ENCODE measurements around the gene PRSS23.

Gene PRSS23

DNA sequence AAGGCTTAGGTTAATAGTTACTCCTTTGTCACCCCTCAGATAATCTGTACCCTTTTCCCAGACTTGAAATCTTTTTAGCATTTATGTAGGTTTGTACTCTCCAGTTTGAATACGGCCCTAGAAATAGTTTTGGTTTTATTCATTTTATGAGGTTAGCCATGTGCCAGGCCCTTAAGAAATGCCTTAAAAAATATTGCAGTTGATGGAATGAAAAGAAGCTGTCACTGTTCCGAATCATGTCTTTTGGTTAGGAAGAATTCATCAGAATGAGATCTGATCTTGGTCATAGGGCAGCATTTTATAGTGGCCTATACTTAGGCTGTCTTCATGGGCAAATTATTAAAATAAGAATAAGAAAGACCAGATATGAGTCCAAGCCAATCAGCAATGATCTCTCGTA is 14.8 kb upstream of the PRSS23 start:
- ChIA-PET CTCF (interaction anchor here (0.6 to 5.2 kb wide), 5 partner anchors 10 to 177 kb away, joined by 3 to 21 read pairs (median 5); no protein-coding TSS in a partner anchor), POLR2A (interaction anchor here (1.2 to 2.8 kb wide), 2 partner anchors 15 to 38 kb away, joined by 7 to 9 read pairs; partner anchors contain the start of gene PRSS23)
- no peak overlapping the region for H3K4me3 ChIP-seq (ENCODE audit: low read depth, low read length)
- TF ChIP-seq CTCF (IDR thresholded peaks at IDR 0.05; ENCODE audit: insufficient read depth, low read length, missing control alignments) = no peak
- DNase-seq (ENCODE audit: low read depth, low spot score) = no peak

DNA sequence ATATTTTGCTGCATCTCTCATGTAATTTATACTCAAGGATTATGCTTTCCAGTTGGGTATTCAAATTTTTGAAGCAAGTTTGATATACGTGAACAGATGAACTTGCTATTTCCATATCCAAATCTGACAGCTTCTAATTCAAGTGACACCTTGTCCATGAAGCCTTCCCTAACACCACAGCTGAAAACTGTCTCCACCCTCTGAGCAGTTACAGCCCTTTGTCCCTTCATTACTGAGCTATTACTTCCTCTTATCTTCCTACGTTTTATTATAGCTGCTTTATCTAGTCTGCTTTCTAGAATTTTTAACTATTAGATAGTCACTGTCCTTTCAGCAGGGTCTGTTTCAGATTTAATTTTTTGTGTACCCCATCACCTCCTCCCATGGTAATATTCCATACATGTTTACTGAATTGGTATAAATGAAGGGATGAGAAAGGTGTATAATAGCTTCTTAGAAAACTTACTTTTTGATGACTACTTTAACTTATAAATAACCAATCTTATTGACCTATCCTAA is 13.3 kb upstream of the PRSS23 start:
- POLR2A ChIA-PET = no interaction called here
- no peak for TF ChIP-seq CTCF (IDR thresholded peaks at IDR 0.05; ENCODE audit: insufficient read depth, low read length, missing control alignments)
- H3K4me3 ChIP-seq (ENCODE audit: low read depth, low read length) = no peak overlapping the region
- CTCF ChIA-PET = interaction anchor here (1.2 to 5.2 kb wide), 3 partner anchors 11 to 178 kb away, joined by 3 to 21 read pairs (median 11); no protein-coding TSS in a partner anchor
- no peak for DNase-seq (ENCODE audit: low read depth, low spot score)

- no peak overlapping the region for H3K4me3 ChIP-seq (ENCODE audit: low read depth, low read length)
- ChIA-PET POLR2A (no interaction called here), CTCF (interaction anchor here (1.2 to 5.2 kb wide), 3 partner anchors 10 to 179 kb away, joined by 3 to 21 read pairs (median 11); no protein-coding TSS in a partner anchor)
- no peak for TF ChIP-seq CTCF (IDR thresholded peaks at IDR 0.05; ENCODE audit: insufficient read depth, low read length, missing control alignments)
- no peak for DNase-seq (ENCODE audit: low read depth, low spot score)
Measured at GRCh38 chr11:86787656-86788055, 12.7 kb upstream of the PRSS23 start.

DNA sequence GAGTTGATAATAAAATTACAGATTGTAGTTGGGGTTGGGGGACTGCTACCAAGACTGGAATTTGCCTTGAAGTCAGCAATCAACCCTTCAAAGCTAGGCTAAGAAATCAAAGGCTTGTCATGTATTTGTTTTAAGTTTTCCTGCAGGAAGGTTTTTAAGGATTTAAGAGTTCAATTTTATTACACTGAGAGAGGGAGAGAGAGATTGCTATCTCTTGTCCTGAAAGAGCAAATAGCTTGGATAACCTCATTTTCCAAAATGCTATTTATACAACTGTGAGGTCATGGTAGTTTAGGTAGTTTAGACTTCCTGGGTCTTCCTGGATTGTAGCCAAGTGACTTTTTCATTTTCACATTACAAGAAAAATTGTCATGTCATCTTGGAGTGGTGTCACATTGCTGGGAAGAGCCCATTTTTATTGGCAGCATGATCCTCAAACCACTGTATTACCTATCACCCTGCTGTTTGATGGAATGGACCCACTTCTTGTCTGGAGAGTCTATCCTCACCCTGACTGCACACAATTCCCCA is 10.1 kb upstream of the PRSS23 start:
- ChIA-PET POLR2A (no interaction called here), CTCF (interaction anchor here (0.9 kb wide), 1 partner anchor 335 kb away, joined by 3 read pairs; no protein-coding TSS in a partner anchor)
- no peak overlapping the region for H3K4me3 ChIP-seq (ENCODE audit: low read depth, low read length)
- DNase-seq (ENCODE audit: low read depth, low spot score) = no peak
- no peak for TF ChIP-seq CTCF (IDR thresholded peaks at IDR 0.05; ENCODE audit: insufficient read depth, low read length, missing control alignments)

- CTCF ChIA-PET = interaction anchor here (1.3 to 2.7 kb wide), 2 partner anchors 10 to 183 kb away, joined by 3 to 8 read pairs; no protein-coding TSS in a partner anchor
- POLR2A ChIA-PET = interaction anchor here (1.4 kb wide), 1 partner anchor 9 kb away, joined by 5 read pairs; the partner anchor contains the start of gene PRSS23
Measured at GRCh38 chr11:86790867-86791849, 9.2 kb upstream of the PRSS23 start.

More at GRCh38 chr11:86790867-86791849, 9.2 kb upstream of the PRSS23 start:
- H3K4me3 ChIP-seq (ENCODE audit: low read depth, low read length) = no peak overlapping the region
- no peak for TF ChIP-seq CTCF (IDR thresholded peaks at IDR 0.05; ENCODE audit: insufficient read depth, low read length, missing control alignments)
- DNase-seq (ENCODE audit: low read depth, low spot score) = no peak

Measured in AG04449 (cell line).